Testis (tissue), 2 donors: ENCODE results near the gene CPLX3.

Experiments
- POLR2A ChIP-seq: fragments of 450-650 bp; IDR thresholded peaks from one replicate; pipeline ENCODE4 v1.6.1; 2017; ENCODE audit warnings: antibody characterized with exemption, mild to moderate bottlenecking, moderate library complexity
- TF ChIP-seq, protein P1 (sequence below), 3 experiments: fragments of 450-650 bp in 2 of 3; fragments of 200-600 bp in 1 of 3; sonication (generic) in 1 of 3; IDR thresholded peaks; one replicate each; pipeline ENCODE4 v1.5.1; 2016 to 2019; ENCODE audit warnings: antibody characterized with exemption in 3 of 3, mild to moderate bottlenecking in 2 of 3, moderate library complexity in 1 of 3

- TF ChIP-seq, protein P1, sequence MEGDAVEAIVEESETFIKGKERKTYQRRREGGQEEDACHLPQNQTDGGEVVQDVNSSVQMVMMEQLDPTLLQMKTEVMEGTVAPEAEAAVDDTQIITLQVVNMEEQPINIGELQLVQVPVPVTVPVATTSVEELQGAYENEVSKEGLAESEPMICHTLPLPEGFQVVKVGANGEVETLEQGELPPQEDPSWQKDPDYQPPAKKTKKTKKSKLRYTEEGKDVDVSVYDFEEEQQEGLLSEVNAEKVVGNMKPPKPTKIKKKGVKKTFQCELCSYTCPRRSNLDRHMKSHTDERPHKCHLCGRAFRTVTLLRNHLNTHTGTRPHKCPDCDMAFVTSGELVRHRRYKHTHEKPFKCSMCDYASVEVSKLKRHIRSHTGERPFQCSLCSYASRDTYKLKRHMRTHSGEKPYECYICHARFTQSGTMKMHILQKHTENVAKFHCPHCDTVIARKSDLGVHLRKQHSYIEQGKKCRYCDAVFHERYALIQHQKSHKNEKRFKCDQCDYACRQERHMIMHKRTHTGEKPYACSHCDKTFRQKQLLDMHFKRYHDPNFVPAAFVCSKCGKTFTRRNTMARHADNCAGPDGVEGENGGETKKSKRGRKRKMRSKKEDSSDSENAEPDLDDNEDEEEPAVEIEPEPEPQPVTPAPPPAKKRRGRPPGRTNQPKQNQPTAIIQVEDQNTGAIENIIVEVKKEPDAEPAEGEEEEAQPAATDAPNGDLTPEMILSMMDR (IDR thresholded peaks at IDR 0.05), result no peak
- no peak for TF ChIP-seq POLR2A
Measured at GRCh38 chr15:74799255-74799855, 27.1 kb upstream of the CPLX3 start.
